Right renal cortex interstitium (tissue), 3 donors: ENCODE results near the gene EFNA2. TPM values are rescaled to one million over a fixed set of nuclear protein-coding genes. Genes with fewer than 3 reads are reported as not detected.

Source experiments
- DNase-seq, 3 donors: peaks; one replicate each; pipeline ENCODE4 v3.0.0-alpha.2; 2013; ENCODE audit warnings: low read depth in 3 of 3, low spot score in 2 of 3
- polyA plus RNA-seq, 3 donors: library from polyadenylated mRNA; unstranded; fragments of 120-200 nt; gene quantifications; one replicate each; pipeline ENCODE4 v1.2.1, GENCODE V29; 2013; ENCODE audit not compliant: insufficient read length in 3 of 3

The EFNA2 gene
- polyA plus RNA-seq, 3 donors, result 1.3 to 2.1 (median 1.3) TPM

DNA sequence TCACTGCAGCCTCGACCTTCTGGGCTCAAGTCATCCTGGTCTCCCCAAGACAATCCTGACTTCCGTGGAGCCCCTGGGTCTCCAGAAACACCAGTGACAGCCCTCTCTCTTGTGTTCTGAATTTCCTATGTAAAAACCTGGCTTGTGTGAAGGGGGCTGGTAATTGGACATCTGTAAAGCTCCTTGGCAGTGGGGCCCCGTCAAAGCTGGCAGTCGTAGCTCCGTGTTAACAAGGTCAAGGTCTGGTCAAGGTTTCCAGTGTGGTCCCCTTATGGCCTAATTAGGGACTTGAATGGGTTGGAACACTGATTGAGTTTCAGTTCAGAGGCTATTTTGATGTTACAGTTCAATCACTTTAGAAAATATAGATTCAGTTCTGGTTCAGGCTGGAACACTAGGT lies 65.2 kb downstream of the EFNA2 start:
- no peak for DNase-seq

Other genes with a start within 250 kb of the EFNA2 start
- gene ABCA7, start 245.8 kb upstream of the EFNA2 start, polyA plus RNA-seq, result 1 to 10 TPM; 6.1 to 6.6 (median 6.5) TPM
- 10 to 100 TPM in 1 of 3 donors, 1 to 10 TPM in 2; 7.2 to 10.6 (median 9.1) TPM for gene ARHGAP45, start 218.7 kb upstream of the EFNA2 start, polyA plus RNA-seq
- 100 to 1,000 TPM; 128 to 161 (median 143) TPM for gene POLR2E, start 190.5 kb upstream of the EFNA2 start, polyA plus RNA-seq
- gene GPX4, start 181.9 kb upstream of the EFNA2 start, polyA plus RNA-seq, result 100 to 1,000 TPM; 211 to 268 (median 248) TPM
- gene SBNO2, start 111.6 kb upstream of the EFNA2 start, polyA plus RNA-seq, result 10 to 100 TPM; 13.4 to 15.6 (median 14.6) TPM
- gene STK11, start 80.1 kb upstream of the EFNA2 start, polyA plus RNA-seq, result 10 to 100 TPM; 55.4 to 60.2 (median 60.1) TPM
- gene CBARP, start 47.9 kb upstream of the EFNA2 start, polyA plus RNA-seq, result 1 to 10 TPM in 1 of 3 donors, under 1 TPM in 2; 0.78 to 1.8 (median 0.90) TPM
- 10 to 100 TPM; 65.9 to 89.4 (median 78.9) TPM for gene ATP5F1D, start 44.1 kb upstream of the EFNA2 start, polyA plus RNA-seq
- 10 to 100 TPM; 38.0 to 41.7 (median 39.3) TPM for gene MIDN, start 37.3 kb upstream of the EFNA2 start, polyA plus RNA-seq
- 100 to 1,000 TPM; 737 to 892 (median 800) TPM for gene CIRBP, start 16.5 kb upstream of the EFNA2 start, polyA plus RNA-seq
- gene FAM174C, start 10.3 kb upstream of the EFNA2 start, polyA plus RNA-seq, result 10 to 100 TPM; 12.7 to 17.3 (median 14.5) TPM
- 10 to 100 TPM; 40.1 to 50.2 (median 42.7) TPM for gene NDUFS7, start 98.0 kb downstream of the EFNA2 start, polyA plus RNA-seq
- 10 to 100 TPM; 22.2 to 25.9 (median 25.8) TPM for gene GAMT, start 115.7 kb downstream of the EFNA2 start, polyA plus RNA-seq
- gene DAZAP1, start 121.7 kb downstream of the EFNA2 start, polyA plus RNA-seq, result 10 to 100 TPM; 69.2 to 70.7 (median 69.7) TPM
- 100 to 1,000 TPM; 540 to 667 (median 584) TPM for gene RPS15, start 152.5 kb downstream of the EFNA2 start, polyA plus RNA-seq
- gene APC2, start 164.2 kb downstream of the EFNA2 start, polyA plus RNA-seq, result 1 to 10 TPM in 2 of 3 donors, under 1 TPM in 1; 0.86 to 1.1 (median 1.0) TPM
- 10 to 100 TPM; 17.4 to 21.2 (median 18.5) TPM for gene C19orf25, start 193.3 kb downstream of the EFNA2 start, polyA plus RNA-seq
- 1 to 10 TPM; 2.7 to 4.4 (median 3.3) TPM for gene PCSK4, start 204.5 kb downstream of the EFNA2 start, polyA plus RNA-seq
- gene REEP6, start 205.3 kb downstream of the EFNA2 start, polyA plus RNA-seq, result 10 to 100 TPM in 2 of 3 donors, 1 to 10 TPM in 1; 9.0 to 16.3 (median 13.3) TPM
- gene ADAMTSL5, start 227.1 kb downstream of the EFNA2 start, polyA plus RNA-seq, result under 1 TPM; 0.52 to 0.61 (median 0.54) TPM
- under 1 TPM; 0.07 to 0.16 (median 0.11) TPM for gene PLK5, start 238.2 kb downstream of the EFNA2 start, polyA plus RNA-seq